ENCODE measurements around the gene FRMD8. TPM values are rescaled to one million over a fixed set of nuclear protein-coding genes. Genes with fewer than 3 reads are reported as not detected.

The FRMD8 gene
- polyA plus RNA-seq, 3 donors: 33.7 to 41.2 (median 35.4) TPM

DNA sequence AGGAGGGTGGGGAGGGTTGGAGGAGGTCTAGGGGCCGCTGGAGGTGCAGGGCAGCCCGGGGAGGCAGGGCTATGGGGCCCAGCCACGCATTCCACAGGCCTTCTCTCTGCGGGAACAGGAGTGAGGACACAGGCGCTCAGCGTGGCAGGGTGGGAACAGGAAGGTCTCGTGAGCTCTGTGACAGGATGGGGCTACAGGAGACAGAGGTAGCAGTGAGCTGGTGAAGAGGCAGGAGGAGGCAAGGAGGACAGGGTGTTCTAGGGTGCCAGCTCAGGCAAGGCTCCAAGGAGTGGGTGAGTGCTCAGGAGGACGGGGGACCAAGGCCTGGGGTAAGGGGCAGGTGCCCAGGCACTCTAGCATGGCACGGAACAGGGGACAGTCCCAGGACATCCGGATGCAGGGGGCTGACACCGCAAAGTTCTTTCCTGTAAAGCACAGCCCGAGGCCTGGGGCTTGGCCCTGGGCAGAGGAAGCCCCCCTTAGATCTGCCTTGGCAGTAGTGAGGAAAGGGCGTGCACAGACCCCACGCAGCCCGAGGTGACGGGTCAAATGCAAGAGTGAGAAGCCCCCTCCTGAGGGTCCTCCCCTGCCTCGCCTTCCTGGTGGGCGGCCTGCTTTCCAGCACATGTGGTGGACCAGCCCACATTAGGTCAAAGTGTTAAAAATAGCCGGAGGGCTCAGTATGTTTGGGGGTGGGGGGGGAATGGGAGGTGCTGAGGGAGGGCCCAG, 31.4 kb downstream of the FRMD8 start:
- Histone ChIP-seq H4K20me1 (ENCODE audit: insufficient read depth, low read length) (peaks cover 33% of the 10 kb centered on the region), H3K27ac (ENCODE audit: low read depth in 1 of 2, low read length in 2 of 2) (peak overlapping the region; percentile 96 to 100), H3K4me2 (replicated peaks; ENCODE audit: extremely low read depth, low read length, poor library complexity, severe bottlenecking) (peak overlapping the region; percentile 85), H3K36me3 (replicated peaks in 1 of 2; ENCODE audit: control insufficient read depth in 1 of 2, insufficient read depth in 2 of 2, low read length in 2 of 2) (peaks cover 5 to 10% of the 10 kb centered on the region in 2 donors), H3K9me3 (replicated peaks in 1 of 2; ENCODE audit: control insufficient read depth in 1 of 2, insufficient read depth in 1 of 2, low read length in 2 of 2) (no peaks in the 10 kb centered on the region), H3K79me2 (ENCODE audit: insufficient read depth, low read length) (peaks cover 56% of the 10 kb centered on the region), H2AFZ (ENCODE audit: insufficient read depth, low read depth, low read length, poor library complexity, severe bottlenecking) (peak overlapping the region; percentile 19), H3K27me3 (ENCODE audit: control insufficient read depth in 2 of 2, insufficient read depth in 2 of 2, low read length in 2 of 2) (no peaks in the 10 kb centered on the region), H3K4me1 (ENCODE audit: control insufficient read depth in 1 of 2, insufficient read depth in 2 of 2, low read length in 2 of 2) (peaks cover 59 to 61% of the 10 kb centered on the region in 2 donors), H3K4me3 (replicated peaks in 1 of 3; ENCODE audit: low read depth in 2 of 3, low read length in 3 of 3) (peak overlapping the region; percentile 9 to 100 (median 41)), H3K9ac (ENCODE audit: insufficient read depth, low read length, poor library complexity, severe bottlenecking) (peak overlapping the region; percentile 100)
- Mint-ChIP-seq H3K4me3 (peak overlapping the region; percentile 90 to 100), H3K27ac (peak overlapping the region; percentile 99 to 100 (median 100)), H3K4me1 (peaks cover 45% of the 10 kb centered on the region), H3K9me3 (peaks cover 0 to 3% (median 1%) of the 10 kb centered on the region in 7 donors), H3K36me3 (peaks cover 16 to 20% of the 10 kb centered on the region in 2 donors), H3K27me3 (ENCODE audit: low read depth in 3 of 3) (peaks cover 0 to 15% (median 7%) of the 10 kb centered on the region in 3 donors)
- peak; percentile 35 to 54 (median 44) for DNase-seq
- WGBS (ENCODE audit: insufficient coverage): 3% methylated on average over 16 of the region's 19 CpGs
- TF ChIP-seq, protein P1, sequence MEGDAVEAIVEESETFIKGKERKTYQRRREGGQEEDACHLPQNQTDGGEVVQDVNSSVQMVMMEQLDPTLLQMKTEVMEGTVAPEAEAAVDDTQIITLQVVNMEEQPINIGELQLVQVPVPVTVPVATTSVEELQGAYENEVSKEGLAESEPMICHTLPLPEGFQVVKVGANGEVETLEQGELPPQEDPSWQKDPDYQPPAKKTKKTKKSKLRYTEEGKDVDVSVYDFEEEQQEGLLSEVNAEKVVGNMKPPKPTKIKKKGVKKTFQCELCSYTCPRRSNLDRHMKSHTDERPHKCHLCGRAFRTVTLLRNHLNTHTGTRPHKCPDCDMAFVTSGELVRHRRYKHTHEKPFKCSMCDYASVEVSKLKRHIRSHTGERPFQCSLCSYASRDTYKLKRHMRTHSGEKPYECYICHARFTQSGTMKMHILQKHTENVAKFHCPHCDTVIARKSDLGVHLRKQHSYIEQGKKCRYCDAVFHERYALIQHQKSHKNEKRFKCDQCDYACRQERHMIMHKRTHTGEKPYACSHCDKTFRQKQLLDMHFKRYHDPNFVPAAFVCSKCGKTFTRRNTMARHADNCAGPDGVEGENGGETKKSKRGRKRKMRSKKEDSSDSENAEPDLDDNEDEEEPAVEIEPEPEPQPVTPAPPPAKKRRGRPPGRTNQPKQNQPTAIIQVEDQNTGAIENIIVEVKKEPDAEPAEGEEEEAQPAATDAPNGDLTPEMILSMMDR (IDR thresholded peaks at IDR 0.05): no peak
- intact Hi-C loops (cut with micrococcal nuclease): loop anchor here (1.0 to 10.0 kb wide), 6 partner anchors 7 to 93 kb away; partner anchors contain the start of gene SLC25A45 (in 2 of the 2)

DNA sequence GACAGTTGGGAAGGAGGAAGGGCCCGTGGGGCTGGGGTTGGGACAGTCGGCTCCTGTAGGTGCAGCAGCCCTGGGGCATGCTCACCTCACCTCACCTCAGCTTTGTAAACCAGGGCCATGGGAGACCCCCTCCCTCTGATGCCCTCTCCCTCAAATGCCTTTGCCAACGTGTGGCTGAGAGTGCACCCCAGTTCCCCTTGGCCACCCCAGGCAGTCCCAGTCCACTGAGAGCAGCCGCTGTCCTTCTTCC, 31.9 kb downstream of the FRMD8 start:
- 0% methylated on average over 2 of the region's 4 CpGs for WGBS (ENCODE audit: insufficient coverage)
- peaks cover 0 to 19% (median 8%) of the 10 kb centered on the region in 3 donors for H3K27me3 Mint-ChIP-seq (ENCODE audit: low read depth in 3 of 3)
- peak overlapping the region; percentile 99 to 100 (median 100) for H3K27ac Mint-ChIP-seq
- Histone ChIP-seq H3K27ac (ENCODE audit: low read depth in 1 of 2, low read length in 2 of 2) (peak overlapping the region; percentile 96 to 100), H2AFZ (ENCODE audit: insufficient read depth, low read depth, low read length, poor library complexity, severe bottlenecking) (no peak overlapping the region), H3K4me1 (ENCODE audit: control insufficient read depth in 1 of 2, insufficient read depth in 2 of 2, low read length in 2 of 2) (peaks cover 59 to 61% of the 10 kb centered on the region in 2 donors), H3K4me3 (replicated peaks in 1 of 3; ENCODE audit: low read depth in 2 of 3, low read length in 3 of 3) (peak overlapping the region; percentile 9 to 100 (median 41)), H3K9me3 (replicated peaks in 1 of 2; ENCODE audit: control insufficient read depth in 1 of 2, insufficient read depth in 1 of 2, low read length in 2 of 2) (no peaks in the 10 kb centered on the region), H3K9ac (ENCODE audit: insufficient read depth, low read length, poor library complexity, severe bottlenecking) (peak overlapping the region; percentile 100), H3K36me3 (replicated peaks in 1 of 2; ENCODE audit: control insufficient read depth in 1 of 2, insufficient read depth in 2 of 2, low read length in 2 of 2) (peaks cover 5 to 12% of the 10 kb centered on the region in 2 donors), H3K4me2 (replicated peaks; ENCODE audit: extremely low read depth, low read length, poor library complexity, severe bottlenecking) (peak overlapping the region; percentile 85), H4K20me1 (ENCODE audit: insufficient read depth, low read length) (peaks cover 38% of the 10 kb centered on the region), H3K27me3 (ENCODE audit: control insufficient read depth in 2 of 2, insufficient read depth in 2 of 2, low read length in 2 of 2) (no peaks in the 10 kb centered on the region), H3K79me2 (ENCODE audit: insufficient read depth, low read length) (peaks cover 61% of the 10 kb centered on the region)
- no peak for DNase-seq
- TF ChIP-seq, protein P1 (IDR thresholded peaks at IDR 0.05): no peak
- H3K4me3 Mint-ChIP-seq: peak overlapping the region; percentile 90 to 100
- H3K36me3 Mint-ChIP-seq: peaks cover 17 to 20% of the 10 kb centered on the region in 2 donors
- peaks cover 45% of the 10 kb centered on the region for H3K4me1 Mint-ChIP-seq
- intact Hi-C loops (cut with micrococcal nuclease): loop anchor here (2.0 to 10.0 kb wide), 3 partner anchors 36 to 54 kb away; partner anchors contain the start of gene SLC25A45 (in 2 of the 2)
- H3K9me3 Mint-ChIP-seq: peaks cover under 1 to 7% (median 4%) of the 10 kb centered on the region in 7 donors

Data from CD14-positive monocyte (primary cell).